Measurements from ENCODE around the gene COL24A1. TPM values are rescaled to one million over a fixed set of nuclear protein-coding genes. Genes with fewer than 3 reads are reported as not detected.
A peak's percentile ranks its signal among the peaks of the same experiment; 100 is the strongest.

Gene COL24A1
- total RNA-seq, 2 experiments from 2014 or later = not detected

GRCh38 chr1:85707990-85708828 lies 448.4 kb downstream of the COL24A1 start, which contains the start of gene ZNHIT6:
Gene ZNHIT6, minus strand, starts transcription at chr1:85708433. Its CDS starts 149 bp downstream, at chr1:85708284.
- peak; percentile 90 for DNase-seq
- H3K27ac Mint-ChIP-seq = no peak within 1 kb of the TSS
- H3K27me3 Mint-ChIP-seq = no peaks in the 10 kb centered on the region
- H3K4me1 Mint-ChIP-seq = peaks cover 22% of the 10 kb centered on the region
- POLR2A ChIA-PET = interaction anchor here (1.0 to 1.3 kb wide), 3 partner anchors 10 to 996 kb away, joined by 3 to 4 read pairs (median 4); partner anchors contain the start of gene SH3GLB1
- H3K36me3 Mint-ChIP-seq (ENCODE audit: low read depth) = peaks cover 25% of the 10 kb centered on the region
- H3K9me3 Mint-ChIP-seq = peaks cover 3% of the 10 kb centered on the region
- CTCF ChIA-PET = interaction anchor here (0.6 to 1.3 kb wide), 13 partner anchors 8 to 1130 kb away, joined by 3 to 6 read pairs (median 3); partner anchors contain the start of genes BCL10 and C1orf52
- H3K4me3 Mint-ChIP-seq = no peak within 1 kb of the TSS

DNA sequence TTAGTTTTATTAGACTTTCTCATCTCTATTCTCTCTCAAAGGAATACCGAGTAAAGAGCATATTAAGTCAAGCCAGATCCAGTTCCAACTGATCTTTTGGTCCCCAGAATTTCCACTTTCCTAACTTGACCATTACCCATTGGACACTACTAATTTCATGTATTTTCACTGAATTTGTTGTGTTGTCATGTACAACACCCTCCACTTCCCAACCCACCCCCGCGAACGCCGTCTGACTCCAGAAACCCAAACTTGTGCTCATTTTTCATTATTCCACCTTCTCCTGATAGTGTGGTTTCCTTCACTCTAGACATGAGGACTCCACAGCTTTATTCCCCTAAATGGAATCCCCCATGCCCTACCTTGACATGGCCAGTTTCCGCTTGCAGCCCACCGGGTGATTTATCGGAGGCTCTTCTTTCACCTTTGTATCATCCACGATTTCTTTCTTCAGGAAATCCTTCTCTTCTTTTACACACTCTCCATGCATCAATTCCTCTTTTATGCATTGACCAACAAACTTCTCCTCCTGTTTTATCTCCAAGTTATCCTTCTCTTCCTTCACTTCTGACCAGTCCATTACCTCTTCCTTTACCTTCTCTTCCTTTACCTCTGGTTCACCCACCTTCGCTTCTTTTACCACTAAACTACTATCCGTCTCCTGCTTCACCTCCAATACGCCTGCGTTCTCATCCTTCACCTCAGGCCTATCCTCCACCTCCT lies 449.1 kb downstream of the COL24A1 start:
- POLR2A ChIA-PET = interaction anchor here (1.0 kb wide), 1 partner anchor 14 kb away, joined by 4 read pairs; no protein-coding TSS in a partner anchor
- Mint-ChIP-seq H3K27me3 (no peaks in the 10 kb centered on the region), H3K4me3 (no peak overlapping the region), H3K9me3 (peaks cover 3% of the 10 kb centered on the region), H3K36me3 (ENCODE audit: low read depth) (peaks cover 29% of the 10 kb centered on the region), H3K27ac (no peak overlapping the region), H3K4me1 (peaks cover 27% of the 10 kb centered on the region)
- DNase-seq = no peak
- CTCF ChIA-PET = interaction anchor here (0.8 to 1.0 kb wide), 3 partner anchors 14 to 712 kb away, joined by 3 to 6 read pairs (median 4); no protein-coding TSS in a partner anchor

DNA sequence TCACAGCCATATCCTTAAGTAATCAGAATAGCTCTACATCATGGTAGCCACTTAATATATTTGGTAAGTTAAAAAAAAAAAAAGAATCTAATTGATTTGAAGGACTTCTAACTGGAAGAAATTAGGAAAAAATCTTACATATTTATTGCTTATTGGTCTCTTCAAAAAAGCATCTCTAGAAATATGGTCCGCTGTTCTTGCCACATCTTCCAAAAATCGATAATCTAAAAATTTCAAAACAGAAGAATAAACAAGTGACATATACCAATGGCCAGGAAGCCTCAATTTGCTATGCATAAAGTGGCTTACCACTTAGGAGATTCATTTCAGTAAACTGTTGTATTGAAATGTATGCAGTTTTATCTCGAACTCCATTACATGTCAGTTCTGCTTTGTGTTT lies 450.6 kb downstream of the COL24A1 start:
- Mint-ChIP-seq H3K4me1 (peaks cover 27% of the 10 kb centered on the region), H3K36me3 (ENCODE audit: low read depth) (peaks cover 43% of the 10 kb centered on the region), H3K4me3 (no peak overlapping the region), H3K27me3 (no peaks in the 10 kb centered on the region), H3K9me3 (peaks cover 3% of the 10 kb centered on the region), H3K27ac (no peak overlapping the region)
- no peak for DNase-seq
- POLR2A ChIA-PET = no interaction called here
- CTCF ChIA-PET = no interaction called here

GRCh38 chr1:85700422-85700821 lies 456.1 kb downstream of the COL24A1 start:
- Mint-ChIP-seq H3K27me3 (no peaks in the 10 kb centered on the region), H3K4me3 (no peak overlapping the region), H3K27ac (no peak overlapping the region), H3K36me3 (ENCODE audit: low read depth) (peaks cover 54% of the 10 kb centered on the region), H3K4me1 (peaks cover 19% of the 10 kb centered on the region), H3K9me3 (no peaks in the 10 kb centered on the region)
- ChIA-PET POLR2A (no interaction called here), CTCF (interaction anchor here (1.0 kb wide), 1 partner anchor 8 kb away, joined by 3 read pairs; no protein-coding TSS in a partner anchor)
- no peak for DNase-seq

- H3K4me1 Mint-ChIP-seq = peaks cover 3% of the 10 kb centered on the region
- ChIA-PET CTCF (no interaction called here), POLR2A (interaction anchor here (1.4 kb wide), 1 partner anchor 10 kb away, joined by 4 read pairs; the partner anchor contains the start of gene ZNHIT6)
- no peak for DNase-seq
- no peak overlapping the region for H3K27ac Mint-ChIP-seq
- no peaks in the 10 kb centered on the region for H3K9me3 Mint-ChIP-seq
- H3K4me3 Mint-ChIP-seq = no peak overlapping the region
- H3K36me3 Mint-ChIP-seq (ENCODE audit: low read depth) = peaks cover 37% of the 10 kb centered on the region
- no peaks in the 10 kb centered on the region for H3K27me3 Mint-ChIP-seq
Measured at GRCh38 chr1:85697895-85698294, 458.7 kb downstream of the COL24A1 start.

- no peak overlapping the region for H3K4me3 Mint-ChIP-seq
- DNase-seq = no peak
- no peaks in the 10 kb centered on the region for H3K4me1 Mint-ChIP-seq
- ChIA-PET POLR2A (interaction anchor here (1.1 kb wide), 1 partner anchor 15 kb away, joined by 4 read pairs; the partner anchor contains the start of gene ZNHIT6), CTCF (interaction anchor here (0.6 to 1.7 kb wide), 12 partner anchors 8 to 748 kb away, joined by 3 to 6 read pairs (median 4); partner anchors contain the start of gene ZNHIT6)
- no peak overlapping the region for H3K27ac Mint-ChIP-seq
- no peaks in the 10 kb centered on the region for H3K9me3 Mint-ChIP-seq
- peaks cover 18% of the 10 kb centered on the region for H3K36me3 Mint-ChIP-seq (ENCODE audit: low read depth)
- no peaks in the 10 kb centered on the region for H3K27me3 Mint-ChIP-seq
Measured at GRCh38 chr1:85692730-85693314, 463.8 kb downstream of the COL24A1 start.

GRCh38 chr1:85689775-85690404 lies 466.7 kb downstream of the COL24A1 start:
- ChIA-PET CTCF (no interaction called here), POLR2A (no interaction called here)
- Mint-ChIP-seq H3K4me3 (no peak overlapping the region), H3K36me3 (ENCODE audit: low read depth) (peaks cover 17% of the 10 kb centered on the region), H3K4me1 (no peaks in the 10 kb centered on the region), H3K9me3 (no peaks in the 10 kb centered on the region), H3K27me3 (no peaks in the 10 kb centered on the region), H3K27ac (no peak overlapping the region)
- DNase-seq = no peak

GRCh38 chr1:85683292-85684025 lies 473.1 kb downstream of the COL24A1 start:
- ChIA-PET CTCF (interaction anchor here (0.9 to 1.4 kb wide), 2 partner anchors 10 to 12 kb away, joined by 3 read pairs; no protein-coding TSS in a partner anchor), POLR2A (no interaction called here)

DNA sequence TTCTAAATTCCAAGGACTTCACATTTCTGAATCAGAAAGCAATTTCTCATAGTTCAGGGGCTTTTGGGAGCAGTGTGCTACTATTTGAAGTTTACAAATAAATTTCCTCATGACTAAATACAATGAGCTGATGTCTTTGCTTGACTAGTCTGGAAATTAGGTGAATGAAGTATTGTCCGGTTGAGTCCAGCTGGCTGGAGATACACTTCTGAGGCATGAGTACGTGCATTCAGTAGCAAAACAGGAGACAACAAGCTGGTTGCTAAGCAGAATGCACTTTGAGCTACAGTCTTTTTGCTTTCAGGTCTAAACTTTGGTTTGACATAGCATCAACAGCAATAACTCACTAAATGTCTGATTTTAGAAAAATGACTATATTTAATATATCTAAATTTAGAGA lies 475.5 kb downstream of the COL24A1 start:
- H3K27me3 Mint-ChIP-seq = no peaks in the 10 kb centered on the region
- H3K4me3 Mint-ChIP-seq = no peak overlapping the region
- no peak for DNase-seq
- peaks cover 13% of the 10 kb centered on the region for H3K36me3 Mint-ChIP-seq (ENCODE audit: low read depth)
- H3K4me1 Mint-ChIP-seq = peaks cover 12% of the 10 kb centered on the region
- H3K27ac Mint-ChIP-seq = no peak overlapping the region
- H3K9me3 Mint-ChIP-seq = no peaks in the 10 kb centered on the region
- ChIA-PET POLR2A (no interaction called here), CTCF (interaction anchor here (0.9 kb wide), 2 partner anchors 11 to 27 kb away, joined by 4 read pairs; partner anchors contain the start of gene ZNHIT6)

More at GRCh38 chr1:85683292-85684025, 473.1 kb downstream of the COL24A1 start:
- Mint-ChIP-seq H3K27ac (no peak overlapping the region), H3K27me3 (no peaks in the 10 kb centered on the region), H3K9me3 (no peaks in the 10 kb centered on the region), H3K4me3 (no peak overlapping the region), H3K36me3 (ENCODE audit: low read depth) (peaks cover 14% of the 10 kb centered on the region), H3K4me1 (peaks cover 5% of the 10 kb centered on the region)
- DNase-seq = no peak

Measured in activated CD4-positive, alpha-beta memory T cell treated with anti-CD3 and anti-CD28 coated beads, Interleukin-2, amount 10 ng/mL, durations not matched to agents 7 days and 5 days (primary cell).